Sigmoid colon (tissue), 7 donors: ENCODE measurements around the gene SLC1A5. TPM values are rescaled to one million over a fixed set of nuclear protein-coding genes. Genes with fewer than 3 reads are reported as not detected.

ENCODE experiments used
- DNase-seq: peaks from one replicate; pipeline ENCODE4 v3.0.0-alpha.2; 2019
- H3K27ac ChIP-seq, 4 donors: fragments of 200-600 bp; sonication (generic); one replicate each; pipeline ENCODE4 v1.5.1; 2016 to 2019; ENCODE audit warnings: mild to moderate bottlenecking in 1 of 4
- H3K27me3 ChIP-seq, 3 donors: fragments of 200-600 bp; sonication (generic); one replicate each; pipeline ENCODE4 v1.5.1; 2019; ENCODE audit warnings: mild to moderate bottlenecking in 1 of 3
- H3K36me3 ChIP-seq, 4 donors: fragments of 200-600 bp; sonication (generic); one replicate each; pipeline ENCODE4 v1.5.1; 2016 to 2019
- H3K4me1 ChIP-seq, 4 donors: fragments of 200-600 bp; sonication (generic); one replicate each; pipeline ENCODE4 v1.5.1; 2017 to 2019
- H3K4me3 ChIP-seq, 4 donors: fragments of 200-600 bp; sonication (generic); one replicate each; pipeline ENCODE4 v1.5.1; 2017 to 2019; ENCODE audit warnings: mild to moderate bottlenecking in 2 of 4, moderate library complexity in 1 of 4
- H3K9me3 ChIP-seq, 4 donors: fragments of 200-600 bp in 3 of 4; sonication (generic) in 3 of 4; one replicate each; pipeline versions ENCODE4 v1.5.1 to v1.6.1; 2013 to 2019
- CTCF ChIP-seq, 4 experiments: fragments of 450-650 bp in 3 of 4; fragments of 200-600 bp in 1 of 4; IDR thresholded peaks; one replicate each; pipeline ENCODE4 v1.5.1; 2016 to 2019; ENCODE audit warnings: antibody characterized with exemption in 4 of 4, mild to moderate bottlenecking in 3 of 4, moderate library complexity in 2 of 4
- EP300 ChIP-seq, 4 donors: sonication (generic); formaldehyde crosslinking; IDR thresholded peaks; one replicate each; pipeline ENCODE4 v1.6.1; 2017; ENCODE audit warnings: antibody characterized with exemption in 4 of 4
- POLR2A ChIP-seq, 2 donors: fragments of 450-650 bp; IDR thresholded peaks; one replicate each; pipeline ENCODE4 v1.6.1; 2016; ENCODE audit warnings: antibody characterized with exemption in 2 of 2, mild to moderate bottlenecking in 2 of 2, moderate library complexity in 2 of 2
- POLR2AphosphoS5 ChIP-seq, 4 donors: sonication (generic); formaldehyde crosslinking; IDR thresholded peaks; one replicate each; pipeline ENCODE4 v1.6.1; 2017; ENCODE audit warnings: antibody characterized with exemption in 4 of 4
- WGBS, 2 donors: extraction: QIAGEN DNeasy Blood & Tissue Kit; methylation state at CpG; one replicate each; pipeline ENCODE4 v1.1.7; 2013; 5-methylcytosine and 5-hydroxymethylcytosine counted together
- intact Hi-C: fragments of 100-400 bp; cut with DNase I; formaldehyde crosslinking; loops from one replicate; pipeline ENCODE4 v1.15.1; 2023
- polyA plus RNA-seq, 3 donors: library from polyadenylated mRNA; stranded (reverse); fragments of 200-250 nt; gene quantifications; one replicate each; pipeline ENCODE4 v1.2.3, GENCODE V29; 2013
- total RNA-seq, 4 donors: library from RNA; depleted of rRNA; stranded (reverse); fragments of >200 nt; gene quantifications; one replicate each; pipeline ENCODE4 v1.1.0, GENCODE V29; 2016
- donor health status: healthy with polysubstance abuse.
- donor health status: Bipolar disorder and iron deficiency.
- donor health status: healthy.

SLC1A5 gene
- total and polyA plus RNA-seq, 7 donors: 21.8 to 122 (median 26.2) TPM

- H3K4me1 ChIP-seq: no peaks in the 10 kb centered on the region
- TF ChIP-seq POLR2A (IDR thresholded peaks at IDR 0.05): no peak
- no peak for TF ChIP-seq EP300 (IDR thresholded peaks at IDR 0.05)
- no peak for TF ChIP-seq CTCF (IDR thresholded peaks at IDR 0.05)
- no peak for TF ChIP-seq POLR2AphosphoS5 (IDR thresholded peaks at IDR 0.05)
- H3K36me3 ChIP-seq: no peaks in the 10 kb centered on the region
- no peaks in the 10 kb centered on the region for H3K27me3 ChIP-seq
- no peak overlapping the region for H3K4me3 ChIP-seq
- no peak overlapping the region for H3K27ac ChIP-seq
- intact Hi-C loops: no loop called here
- H3K9me3 ChIP-seq: no peaks in the 10 kb centered on the region
- DNase-seq: no peak
- WGBS, 2 donors: 95 to 97% methylated on average over 5 of the region's 5 CpGs
Observed at GRCh38 chr19:46802152-46802551, 13.8 kb upstream of the SLC1A5 start.

GRCh38 chr19:46798713-46799112 lies 10.3 kb upstream of the SLC1A5 start:
- intact Hi-C loops: no loop called here
- no peak for TF ChIP-seq POLR2AphosphoS5 (IDR thresholded peaks at IDR 0.05)
- TF ChIP-seq CTCF (IDR thresholded peaks at IDR 0.05): no peak
- TF ChIP-seq EP300 (IDR thresholded peaks at IDR 0.05): no peak
- no peak for TF ChIP-seq POLR2A (IDR thresholded peaks at IDR 0.05)
- no peaks in the 10 kb centered on the region for H3K4me1 ChIP-seq
- no peaks in the 10 kb centered on the region for H3K9me3 ChIP-seq
- no peaks in the 10 kb centered on the region for H3K36me3 ChIP-seq
- DNase-seq: no peak
- H3K27me3 ChIP-seq: no peaks in the 10 kb centered on the region
- 94 to 96% methylated on average over 2 of the region's 2 CpGs for WGBS, 2 donors
- H3K27ac ChIP-seq: no peak overlapping the region
- no peak overlapping the region for H3K4me3 ChIP-seq

GRCh38 chr19:46797881-46798280 lies 9.5 kb upstream of the SLC1A5 start:
- Histone ChIP-seq H3K27ac (no peak overlapping the region), H3K27me3 (no peaks in the 10 kb centered on the region), H3K9me3 (no peaks in the 10 kb centered on the region), H3K4me3 (no peak overlapping the region), H3K36me3 (no peaks in the 10 kb centered on the region), H3K4me1 (no peaks in the 10 kb centered on the region)
- TF ChIP-seq POLR2A (IDR thresholded peaks at IDR 0.05) (no peak), EP300 (IDR thresholded peaks at IDR 0.05) (no peak), CTCF (IDR thresholded peaks at IDR 0.05) (no peak), POLR2AphosphoS5 (IDR thresholded peaks at IDR 0.05) (no peak)
- 96 to 99% methylated on average over 1 of the region's 1 CpG for WGBS, 2 donors
- intact Hi-C loops: no loop called here
- no peak for DNase-seq

GRCh38 chr19:46791944-46792343 lies 3.5 kb upstream of the SLC1A5 start:
- no peak for TF ChIP-seq EP300 (IDR thresholded peaks at IDR 0.05)
- TF ChIP-seq CTCF (IDR thresholded peaks at IDR 0.05): no peak
- no peak for TF ChIP-seq POLR2A (IDR thresholded peaks at IDR 0.05)
- no peak for TF ChIP-seq POLR2AphosphoS5 (IDR thresholded peaks at IDR 0.05)
- DNase-seq: no peak
- Histone ChIP-seq H3K27me3 (no peaks in the 10 kb centered on the region), H3K27ac (no peak overlapping the region), H3K9me3 (no peaks in the 10 kb centered on the region), H3K4me3 (no peak overlapping the region), H3K4me1 (peaks cover 0 to 20% (median 13%) of the 10 kb centered on the region in 4 donors), H3K36me3 (no peaks in the 10 kb centered on the region)
- intact Hi-C loops: no loop called here
- 40 to 71% methylated on average over 5 of the region's 5 CpGs for WGBS, 2 donors

GRCh38 chr19:46789371-46789770 lies 977 bp upstream of the SLC1A5 start:
- no peak for TF ChIP-seq EP300 (IDR thresholded peaks at IDR 0.05)
- TF ChIP-seq POLR2AphosphoS5 (IDR thresholded peaks at IDR 0.05): no peak
- TF ChIP-seq POLR2A (IDR thresholded peaks at IDR 0.05): no peak
- TF ChIP-seq CTCF (IDR thresholded peaks at IDR 0.05): no peak
- Histone ChIP-seq H3K36me3 (no peaks in the 10 kb centered on the region), H3K4me3 (no peak overlapping the region), H3K9me3 (no peaks in the 10 kb centered on the region), H3K27me3 (no peaks in the 10 kb centered on the region), H3K4me1 (peaks cover 0 to 46% (median 26%) of the 10 kb centered on the region in 4 donors), H3K27ac (no peak overlapping the region)
- intact Hi-C loops: loop anchor here (10.0 kb wide), 1 partner anchor 45 kb away; no protein-coding TSS in a partner anchor
- WGBS, 2 donors: 92 to 94% methylated on average over 8 of the region's 8 CpGs
- DNase-seq: no peak
